CD4-positive, alpha-beta T cell (primary cell): Measurements from ENCODE around the gene ECHS1. TPM values are rescaled to one million over a fixed set of nuclear protein-coding genes. Genes with fewer than 3 reads are reported as not detected.
A peak's percentile ranks its signal among the peaks of the same experiment; 100 is the strongest.

ENCODE experiments used
- ATAC-seq: fragments of 200-7000 bp; cut with Tn5 transposase; one replicate; pipeline ENCODE4 v1.10.0; 2022; ENCODE audit warnings: mild to moderate bottlenecking; ENCODE audit not compliant: poor library complexity
- CTCF ChIA-PET: fragments of 350-600 bp; sonication (Branson Sonifier 250); formaldehyde crosslinking; loops from one replicate; lab custom pipeline; 2021; ENCODE audit warnings: antibody characterized with exemption, inconsistent platforms; lab: Charles Lee
- POLR2A ChIA-PET: fragments of 350-600 bp; sonication (Branson Sonifier 250); formaldehyde crosslinking; loops from one replicate; lab custom pipeline; 2021; ENCODE audit warnings: antibody characterized with exemption, inconsistent platforms; lab: Charles Lee
- DNase-seq, 14 experiments: peaks; one replicate each; pipeline ENCODE4 v3.0.0-alpha.2; 2013 to 2020; ENCODE audit warnings: mixed read lengths in 2 of 14
- H3K27ac ChIP-seq, 2 donors: one replicate each; pipeline versions ENCODE4 v1.5.1 to v1.7.0; 2013; ENCODE audit warnings: low read length in 2 of 2, low read depth in 1 of 2, mild to moderate bottlenecking in 1 of 2
- H3K27me3 ChIP-seq, 2 experiments: 1 replicate in 1 of 2; 2 replicates in 1 of 2; pipeline versions ENCODE4 v1.6.1 to v1.7.0; 2013; ENCODE audit warnings: low read length in 2 of 2, control low read depth in 1 of 2, mild to moderate bottlenecking in 1 of 2, moderate library complexity in 1 of 2; ENCODE audit not compliant: insufficient read depth in 2 of 2, control insufficient read depth in 1 of 2
- H3K36me3 ChIP-seq: one replicate; pipeline ENCODE4 v1.6.1; 2013; ENCODE audit warnings: low read length, control low read depth; ENCODE audit not compliant: insufficient read depth
- H3K4me1 ChIP-seq: one replicate; pipeline ENCODE4 v1.6.1; 2013; ENCODE audit warnings: low read length, control low read depth; ENCODE audit not compliant: insufficient read depth
- H3K4me3 ChIP-seq: one replicate; pipeline ENCODE4 v1.5.1; 2013; ENCODE audit warnings: mild to moderate bottlenecking, low read length, moderate library complexity
- H3K9me3 ChIP-seq, 2 experiments: 1 replicate in 1 of 2; 2 replicates in 1 of 2; pipeline versions ENCODE4 v1.6.1 to v1.7.0; 2013; ENCODE audit warnings: low read length in 2 of 2, mild to moderate bottlenecking in 2 of 2, control low read depth in 1 of 2, moderate library complexity in 1 of 2; ENCODE audit not compliant: control insufficient read depth in 1 of 2, insufficient read depth in 1 of 2
- H3K27ac Mint-ChIP-seq: one replicate; pipeline ENCODE4 v1.8.0; 2020; ENCODE audit warnings: mixed read lengths
- H3K27me3 Mint-ChIP-seq: one replicate; pipeline ENCODE4 v1.8.0; 2021; ENCODE audit warnings: mixed read lengths
- H3K36me3 Mint-ChIP-seq: one replicate; pipeline ENCODE4 v1.8.0; 2021; ENCODE audit warnings: low read depth, mixed read lengths
- H3K4me1 Mint-ChIP-seq: one replicate; pipeline ENCODE4 v1.8.0; 2021; ENCODE audit warnings: low read depth, mixed read lengths
- H3K4me3 Mint-ChIP-seq: one replicate; pipeline ENCODE4 v1.8.0; 2020; ENCODE audit warnings: mild to moderate bottlenecking, mixed read lengths
- H3K9me3 Mint-ChIP-seq: one replicate; pipeline ENCODE4 v1.8.0; 2020; ENCODE audit warnings: mixed read lengths
- intact Hi-C, 2 experiments: fragments of 100-400 bp; cut with DNase I in 1 of 2; cut with micrococcal nuclease in 1 of 2; formaldehyde crosslinking; loops; one replicate each; pipeline versions ENCODE4 v1.15.1 to v1.9.0; 2023 to 2025; cut with DNase I, micrococcal nuclease
- total RNA-seq, 174 experiments: library from RNA in 2 of 174; stranded (reverse) in 2 of 174; gene quantifications; one replicate each; pipeline ENCODE4 v1.2.3 and lab custom pipeline; 2021 to 2026
- TF ChIP-seq, protein P1 (sequence below): fragments of 200-600 bp; IDR thresholded peaks from one replicate; pipeline ENCODE4 v1.8.0; 2022; ENCODE audit warnings: antibody characterized with exemption, mild to moderate bottlenecking

ECHS1 gene
- total RNA-seq, 2 experiments from 2014 or later: 7.6 to 8.3 TPM

- Mint-ChIP-seq H3K4me1 (no peaks in the 10 kb centered on the region), H3K4me3 (peak overlapping the region; percentile 30), H3K9me3 (no peaks in the 10 kb centered on the region), H3K27me3 (no peaks in the 10 kb centered on the region), H3K36me3 (peaks cover 26% of the 10 kb centered on the region), H3K27ac (no peak overlapping the region)
- ATAC-seq: no peak
- no peak for DNase-seq
- peaks cover 6 to 7% of the 10 kb centered on the region in 2 experiments for H3K27me3 ChIP-seq
- peaks cover 0 to 4% of the 10 kb centered on the region in 2 experiments for H3K9me3 ChIP-seq
- no peak overlapping the region for H3K27ac ChIP-seq
- intact Hi-C loops: no loop called here
- ChIA-PET POLR2A (interaction anchor here (1.4 kb wide), 1 partner anchor 20 kb away, joined by 3 read pairs; no protein-coding TSS in a partner anchor), CTCF (no interaction called here)
- TF ChIP-seq, protein P1, sequence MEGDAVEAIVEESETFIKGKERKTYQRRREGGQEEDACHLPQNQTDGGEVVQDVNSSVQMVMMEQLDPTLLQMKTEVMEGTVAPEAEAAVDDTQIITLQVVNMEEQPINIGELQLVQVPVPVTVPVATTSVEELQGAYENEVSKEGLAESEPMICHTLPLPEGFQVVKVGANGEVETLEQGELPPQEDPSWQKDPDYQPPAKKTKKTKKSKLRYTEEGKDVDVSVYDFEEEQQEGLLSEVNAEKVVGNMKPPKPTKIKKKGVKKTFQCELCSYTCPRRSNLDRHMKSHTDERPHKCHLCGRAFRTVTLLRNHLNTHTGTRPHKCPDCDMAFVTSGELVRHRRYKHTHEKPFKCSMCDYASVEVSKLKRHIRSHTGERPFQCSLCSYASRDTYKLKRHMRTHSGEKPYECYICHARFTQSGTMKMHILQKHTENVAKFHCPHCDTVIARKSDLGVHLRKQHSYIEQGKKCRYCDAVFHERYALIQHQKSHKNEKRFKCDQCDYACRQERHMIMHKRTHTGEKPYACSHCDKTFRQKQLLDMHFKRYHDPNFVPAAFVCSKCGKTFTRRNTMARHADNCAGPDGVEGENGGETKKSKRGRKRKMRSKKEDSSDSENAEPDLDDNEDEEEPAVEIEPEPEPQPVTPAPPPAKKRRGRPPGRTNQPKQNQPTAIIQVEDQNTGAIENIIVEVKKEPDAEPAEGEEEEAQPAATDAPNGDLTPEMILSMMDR: no peak
- H3K4me3 ChIP-seq: no peak overlapping the region
- H3K36me3 ChIP-seq: peaks cover 17% of the 10 kb centered on the region
- peaks cover 6% of the 10 kb centered on the region for H3K4me1 ChIP-seq
Observed at GRCh38 chr10:133421336-133422222, 48.4 kb upstream of the ECHS1 start.

GRCh38 chr10:133420579-133420978 is 47.4 kb upstream of the ECHS1 start:
- TF ChIP-seq, protein P1: no peak
- Mint-ChIP-seq H3K9me3 (no peaks in the 10 kb centered on the region), H3K27ac (no peak overlapping the region), H3K4me3 (peak overlapping the region; percentile 11), H3K4me1 (no peaks in the 10 kb centered on the region), H3K36me3 (peaks cover 34% of the 10 kb centered on the region), H3K27me3 (no peaks in the 10 kb centered on the region)
- no peak overlapping the region for H3K27ac ChIP-seq
- peaks cover 6% of the 10 kb centered on the region for H3K4me1 ChIP-seq
- peaks cover 0 to 6% of the 10 kb centered on the region in 2 experiments for H3K9me3 ChIP-seq
- ATAC-seq (no peak), DNase-seq (no peak)
- H3K4me3 ChIP-seq: no peak overlapping the region
- H3K27me3 ChIP-seq: peaks cover 6 to 7% of the 10 kb centered on the region in 2 experiments
- ChIA-PET POLR2A (no interaction called here), CTCF (no interaction called here)
- intact Hi-C loops: no loop called here
- H3K36me3 ChIP-seq: peaks cover 18% of the 10 kb centered on the region

- no peaks in the 10 kb centered on the region for H3K9me3 Mint-ChIP-seq
- CTCF ChIA-PET: no interaction called here
- POLR2A ChIA-PET: no interaction called here
Observed at GRCh38 chr10:133420028-133420427, 46.9 kb upstream of the ECHS1 start.

More at GRCh38 chr10:133420028-133420427, 46.9 kb upstream of the ECHS1 start:
- peaks cover 0 to 8% of the 10 kb centered on the region in 2 experiments for H3K9me3 ChIP-seq
- ATAC-seq (no peak), DNase-seq (no peak)
- H3K36me3 ChIP-seq: peaks cover 23% of the 10 kb centered on the region
- H3K4me1 Mint-ChIP-seq: no peaks in the 10 kb centered on the region
- TF ChIP-seq, protein P1: no peak
- no peak overlapping the region for H3K27ac ChIP-seq
- H3K4me3 ChIP-seq: no peak overlapping the region
- H3K27me3 Mint-ChIP-seq: no peaks in the 10 kb centered on the region
- intact Hi-C loops: no loop called here
- no peak overlapping the region for H3K4me3 Mint-ChIP-seq
- peaks cover 39% of the 10 kb centered on the region for H3K36me3 Mint-ChIP-seq
- H3K27me3 ChIP-seq: peaks cover 6 to 7% of the 10 kb centered on the region in 2 experiments
- peaks cover 6% of the 10 kb centered on the region for H3K4me1 ChIP-seq
- no peak overlapping the region for H3K27ac Mint-ChIP-seq
